Fibroblast of skin of left biceps (primary cell): ENCODE data around the gene TAGAP.
"Not testable (repeated sequence)": the region's sequence is repeated elsewhere in the genome, so short reads cannot be mapped to it uniquely, and the experiment has no call there.

ENCODE experiments used
- DNase-seq, 2 experiments: peaks; one replicate each; pipeline ENCODE4 v3.0.0-alpha.2; 2013; ENCODE audit warnings: low read depth in 2 of 2

Gene TAGAP

GRCh38 chr6:159045801-159046200 lies 1.0 kb upstream of the TAGAP start:
- no peak for DNase-seq

GRCh38 chr6:159043947-159044346 lies 844 bp downstream of the TAGAP start:
- no peak for DNase-seq

DNA sequence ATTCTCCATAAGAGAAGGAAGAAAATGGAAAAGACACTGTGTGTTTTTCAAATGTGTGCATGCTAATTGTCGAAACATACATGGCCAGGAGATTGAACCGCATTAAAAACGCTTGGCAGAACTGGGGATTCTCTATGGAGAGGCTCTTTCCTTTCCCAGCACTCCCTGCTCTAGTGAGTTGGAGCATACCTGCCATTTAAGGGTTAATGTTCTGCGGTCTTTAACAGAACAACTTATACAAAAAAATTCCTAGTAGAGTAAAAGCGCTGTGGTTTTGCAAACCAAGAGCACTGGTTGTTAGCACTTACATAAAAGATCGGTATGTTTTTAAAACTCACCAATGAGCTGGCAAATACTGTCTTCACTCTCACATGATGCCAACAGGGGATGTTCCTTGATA lies 1.5 kb downstream of the TAGAP start:
- DNase-seq, result no peak

DNA sequence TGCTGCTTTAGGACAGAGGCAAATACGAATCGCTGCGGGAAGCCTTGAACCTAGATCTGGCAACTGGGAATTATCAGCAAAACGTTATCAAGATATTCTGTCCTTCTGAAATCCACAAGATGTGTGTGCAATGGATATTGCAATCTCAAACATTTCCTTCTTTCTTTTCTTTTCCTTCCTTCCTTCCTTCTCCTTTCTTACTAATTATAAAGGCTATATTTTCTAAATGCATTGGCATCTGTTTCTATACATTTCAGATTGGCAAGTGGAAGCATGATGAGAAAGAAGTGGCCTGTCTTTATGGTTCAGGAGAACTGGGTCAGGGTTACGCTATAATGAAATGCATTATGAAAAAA lies 2.0 kb downstream of the TAGAP start:
- DNase-seq, result no peak

DNA sequence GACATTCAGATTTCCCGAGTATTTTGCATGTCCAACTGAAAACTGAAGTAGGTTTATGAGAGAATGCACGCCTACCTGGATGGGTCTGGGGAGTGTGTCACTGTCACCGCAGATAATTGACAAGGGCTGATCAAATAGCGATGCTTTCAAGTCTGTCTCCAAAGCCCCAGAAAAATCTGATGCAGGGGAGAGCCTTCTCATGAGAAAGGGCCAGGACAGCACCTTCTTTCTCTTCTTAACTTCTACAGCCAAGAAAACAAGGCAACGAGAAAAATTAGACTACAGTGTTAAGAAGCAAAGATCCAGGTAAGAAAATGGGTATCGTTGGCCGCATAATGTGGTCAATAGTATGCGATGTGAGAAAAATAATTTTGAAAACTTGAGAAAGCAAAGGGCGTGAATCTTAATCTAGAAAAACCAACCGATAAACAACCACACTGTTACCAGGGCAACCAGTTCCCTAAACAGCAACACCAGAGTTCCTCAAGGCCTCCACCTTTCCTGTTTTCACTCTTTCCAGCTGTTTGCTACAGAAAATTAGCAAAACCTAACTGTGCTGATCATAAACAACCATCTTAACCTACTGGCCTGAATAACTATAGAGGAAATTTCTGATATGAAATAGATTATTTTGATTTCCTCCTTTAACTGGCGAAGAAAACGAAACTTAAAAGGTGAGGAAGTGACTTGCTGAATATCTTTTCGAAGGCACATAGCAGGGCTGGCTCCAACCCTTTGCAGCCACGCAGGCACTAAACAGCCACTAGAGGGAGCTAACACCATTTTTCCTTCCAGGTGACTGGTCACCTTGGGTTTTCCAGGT lies 2.6 kb downstream of the TAGAP start:
- DNase-seq, result no peak

- DNase-seq, result no peak
These were observed 3.6 kb downstream of the TAGAP start for GRCh38 chr6:159041181-159041580.

DNA sequence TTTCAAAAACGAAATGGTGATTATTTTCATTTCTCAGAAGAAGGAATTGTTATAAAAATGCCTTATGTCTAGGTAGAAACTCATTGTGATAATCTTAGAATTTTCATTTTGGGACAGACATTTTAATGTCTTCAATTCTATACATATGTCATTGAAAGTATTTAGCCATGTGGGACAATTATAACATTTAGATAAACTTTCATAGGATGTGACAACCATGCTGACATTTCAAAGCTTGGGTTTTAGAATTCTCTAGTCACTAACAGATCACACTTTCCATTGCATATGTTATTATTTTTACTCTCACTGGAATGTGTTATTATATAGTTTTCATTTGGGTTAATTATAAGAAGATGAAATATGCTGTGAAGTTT lies 4.9 kb downstream of the TAGAP start:
- DNase-seq, result no peak

DNA sequence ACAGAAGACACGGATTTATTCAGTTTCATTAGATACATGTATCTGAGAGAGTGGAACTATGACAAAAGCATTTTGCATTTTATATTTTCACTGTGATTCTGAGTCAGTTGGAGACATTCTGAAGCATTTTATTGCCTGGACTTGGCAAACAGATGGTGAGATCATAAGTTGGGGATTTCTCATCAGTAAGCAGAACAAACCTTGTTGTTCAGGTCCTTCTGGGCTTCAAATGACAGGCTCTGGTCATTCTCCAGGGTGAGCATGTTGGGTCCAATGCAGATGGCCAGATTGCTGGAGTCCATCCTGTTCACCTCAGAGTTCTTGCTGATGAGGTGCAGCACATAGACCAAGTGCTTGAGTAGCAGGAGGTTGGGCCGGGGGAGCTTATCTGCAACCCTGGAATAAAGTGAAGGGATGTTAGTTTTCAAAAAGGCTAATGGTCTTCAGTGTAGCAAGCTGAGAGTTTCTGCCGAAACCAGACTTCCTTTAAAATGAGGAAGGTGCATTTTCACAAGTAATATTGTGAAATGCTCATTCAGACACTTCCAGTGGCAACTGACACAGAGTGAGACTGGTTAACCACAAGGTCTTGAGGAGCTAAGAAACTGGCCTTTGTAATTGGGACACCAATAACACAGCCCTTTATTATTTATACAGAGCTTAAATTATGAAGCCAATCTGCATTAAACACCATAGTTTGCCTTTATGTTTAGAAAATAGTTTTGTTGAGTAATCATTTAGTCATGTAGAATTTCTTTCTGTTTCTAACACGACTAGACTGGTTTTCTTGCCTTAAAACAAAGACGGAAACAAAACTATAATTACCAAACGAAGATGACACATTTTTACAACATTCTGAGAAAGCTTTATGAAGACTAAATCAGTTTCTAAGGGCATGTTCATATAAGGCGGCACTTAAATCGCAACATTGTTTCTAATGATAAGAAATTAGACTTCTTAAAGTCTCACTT lies 5.6 kb downstream of the TAGAP start:
- peak in 1 of 2 experiments; percentile 6 for DNase-seq

DNA sequence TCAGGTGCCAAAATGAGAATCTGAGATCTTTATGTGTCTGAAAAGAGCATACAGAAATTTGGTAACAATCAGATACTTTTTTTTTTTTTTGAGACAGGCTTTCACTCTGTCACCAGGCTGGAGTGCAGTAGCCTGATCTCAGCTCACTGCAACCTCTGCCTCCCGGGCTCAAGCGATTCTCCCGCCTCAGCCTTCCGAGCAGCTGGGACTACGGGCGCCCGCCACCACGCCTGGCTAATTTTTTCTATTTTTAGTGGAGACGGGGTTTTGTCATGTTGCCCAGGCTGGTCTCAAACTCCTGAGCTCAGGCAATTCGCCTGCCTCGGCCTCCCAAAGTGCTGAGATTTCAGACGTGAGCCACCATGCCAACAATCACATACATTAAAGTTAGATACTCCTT lies 6.5 kb downstream of the TAGAP start:
- not testable (repeated sequence) for DNase-seq

GRCh38 chr6:159037756-159038290 lies 7.0 kb downstream of the TAGAP start:
- DNase-seq, result no peak

DNA sequence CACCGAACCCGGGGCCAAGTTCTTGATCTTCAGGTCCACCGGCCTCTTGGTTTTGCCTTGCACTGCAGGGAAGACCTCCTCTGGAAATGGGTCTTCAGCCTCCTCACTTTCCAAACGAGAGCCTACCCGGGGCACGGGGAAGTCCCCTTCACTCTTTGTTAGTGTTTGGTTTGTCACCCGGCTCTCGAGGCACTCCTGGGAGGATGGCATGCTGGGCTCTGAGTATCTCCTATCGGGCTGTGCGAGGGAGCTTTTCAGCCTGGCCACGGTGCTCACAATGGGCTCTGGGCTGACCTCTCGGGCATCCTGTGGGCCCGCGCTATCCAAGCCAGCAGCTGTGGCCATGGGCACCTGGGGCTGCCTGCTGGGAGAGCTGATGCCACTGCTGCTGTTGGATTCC lies 8.1 kb downstream of the TAGAP start:
- no peak for DNase-seq

DNA sequence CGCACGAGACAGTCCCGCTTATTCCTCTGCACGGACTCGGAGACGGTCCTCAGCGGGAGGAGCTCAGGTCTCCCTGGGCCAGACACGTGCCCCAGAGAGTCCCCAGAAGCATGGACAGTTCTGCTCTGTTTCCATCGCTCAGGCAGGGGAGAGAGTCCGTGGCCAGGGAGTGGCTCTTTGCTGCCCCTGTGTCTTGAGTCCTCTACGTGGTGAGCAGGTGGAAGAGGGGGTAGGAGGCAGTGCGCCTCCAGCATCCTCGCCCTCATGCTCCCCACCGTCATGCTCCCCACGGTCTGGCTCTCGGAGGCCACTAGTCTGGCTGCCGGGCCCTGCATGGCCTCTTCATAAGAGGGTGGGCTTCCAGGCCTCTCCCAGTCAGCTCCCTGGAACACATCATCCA lies 8.9 kb downstream of the TAGAP start:
- DNase-seq, result no peak

GRCh38 chr6:159033160-159034049 lies 11.4 kb downstream of the TAGAP start:
- no peak for DNase-seq

DNA sequence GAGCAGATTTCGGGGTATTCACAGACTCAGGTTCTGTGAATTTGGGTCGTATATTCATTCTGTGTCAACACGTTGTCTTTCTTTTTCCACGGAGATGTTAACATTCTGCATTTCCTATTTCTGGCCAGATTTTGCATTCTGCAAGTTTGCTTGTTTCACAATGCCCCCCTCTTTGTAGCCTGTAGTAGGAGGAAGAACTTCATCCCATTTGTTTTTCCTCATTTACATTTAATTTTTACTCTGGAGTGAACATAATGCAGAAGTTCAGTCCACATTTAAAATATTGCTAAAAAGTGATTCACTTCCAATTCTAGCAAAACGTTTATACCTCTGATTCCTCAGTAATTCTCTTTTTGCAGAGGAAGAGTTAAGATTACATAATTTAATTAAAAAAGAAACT lies 12.9 kb downstream of the TAGAP start:
- no peak for DNase-seq

GRCh38 chr6:159030168-159030567 lies 14.6 kb downstream of the TAGAP start:
- no peak for DNase-seq

GRCh38 chr6:159025224-159025623 lies 19.6 kb downstream of the TAGAP start:
- not testable (repeated sequence) for DNase-seq

GRCh38 chr6:159023893-159024292 lies 20.9 kb downstream of the TAGAP start:
- DNase-seq, result no peak

- DNase-seq, result no peak
These were observed 24.8 kb downstream of the TAGAP start for GRCh38 chr6:159020011-159020410.

GRCh38 chr6:159017757-159018559 lies 26.8 kb downstream of the TAGAP start:
- no peak for DNase-seq

GRCh38 chr6:159014406-159014805 lies 30.4 kb downstream of the TAGAP start:
- no peak for DNase-seq

- DNase-seq, result no peak
These were observed 31.6 kb downstream of the TAGAP start for GRCh38 chr6:159013229-159013628.
